HCT116 (cell line): ENCODE measurements around the gene CDYL2. TPM values are rescaled to one million over a fixed set of nuclear protein-coding genes. Genes with fewer than 3 reads are reported as not detected.

Experiments
- ATAC-seq: fragments of 200-7000 bp; cut with Tn5 transposase; 2 replicates; pipeline ENCODE4 v1.9.1; 2020; ENCODE audit warnings: mild to moderate bottlenecking, moderate library complexity
- BruUV-seq: library from RNA; stranded (reverse); fragments of 400-500 nt; replicated peaks from 2 replicates; lab custom pipeline; 2021; lab: Mats Ljungman, UMichigan
- CTCF ChIA-PET: fragments of 300-600 bp; sonication (Branson Sonifier 250); formaldehyde crosslinking; loops from one replicate; lab custom pipeline; 2021; ENCODE audit warnings: antibody characterized with exemption; lab: Charles Lee
- POLR2A ChIA-PET: fragments of 300-600, 350-600 bp; sonication (Branson Sonifier 250); formaldehyde crosslinking; loops from one replicate; lab custom pipeline; 2021; ENCODE audit warnings: antibody characterized with exemption; lab: Charles Lee
- RAD21 ChIA-PET, 2 experiments: fragments of 300-600 bp; sonication (Branson Sonifier 250); formaldehyde crosslinking; loops; one replicate each; lab custom pipeline; 2023; ENCODE audit warnings: low total read pairs in 2 of 2; ENCODE audit not compliant: uncharacterized antibody in 2 of 2, unreplicated experiment in 2 of 2, low non-redundant PET in 1 of 2; lab: Charles Lee
- DNase-seq: peaks from one replicate; pipeline ENCODE4 v3.0.0-alpha.2; 2010; ENCODE audit warnings: low read depth, low spot score
- H2AFZ ChIP-seq: fragments of 200-600 bp; shearing (Covaris generic), sonication (generic); 2 replicates; pipeline ENCODE4 v1.6.1; 2017; ENCODE audit warnings: low read depth, mixed run types, mixed read lengths, antibody characterized with exemption, low read length; ENCODE audit not compliant: poor library complexity, severe bottlenecking
- H3K27ac ChIP-seq: 2 replicates; pipeline ENCODE4 v1.5.1; 2012; ENCODE audit warnings: low read depth, low read length
- H3K27me3 ChIP-seq: fragments of 200-600 bp; sonication (generic); 2 replicates; pipeline ENCODE4 v1.6.1; 2016; ENCODE audit warnings: mixed run types, low read length, mixed read lengths; ENCODE audit not compliant: insufficient read depth
- H3K36me3 ChIP-seq, 2 experiments: fragments of 200-500 bp in 1 of 2; fragments of 200-600 bp in 1 of 2; sonication (Bioruptor generic) in 1 of 2; sonication (generic) in 1 of 2; 2 replicates each; pipeline versions ENCODE4 v1.5.1 to v1.6.1; 2014 to 2016; ENCODE audit warnings: low read length in 2 of 2, inconsistent platforms in 1 of 2, mixed read lengths in 1 of 2, mixed run types in 1 of 2; ENCODE audit not compliant: insufficient read depth in 2 of 2, control insufficient read depth in 1 of 2
- H3K4me1 ChIP-seq, 2 experiments: fragments of 200-600 bp in 1 of 2; sonication (generic) in 1 of 2; 2 replicates each; pipeline versions ENCODE4 v1.5.1 to v1.6.1; 2012 to 2017; ENCODE audit warnings: low read length in 2 of 2, inconsistent platforms in 1 of 2, mild to moderate bottlenecking in 1 of 2, mixed read lengths in 1 of 2, mixed run types in 1 of 2, moderate library complexity in 1 of 2; ENCODE audit not compliant: insufficient read depth in 2 of 2, control insufficient read depth in 1 of 2
- H3K4me2 ChIP-seq: fragments of 200-600 bp; sonication (generic); 2 replicates; pipeline ENCODE4 v1.6.1; 2017; ENCODE audit warnings: mixed run types, low read length, mixed read lengths
- H3K4me3 ChIP-seq, 2 experiments: fragments of 200-600 bp in 1 of 2; sonication (generic) in 1 of 2; replicated peaks in 1 of 2; 2 replicates each; pipeline ENCODE4 v1.5.1; 2011 to 2016; ENCODE audit warnings: low read length in 2 of 2, control low read depth in 1 of 2, low read depth in 1 of 2, mild to moderate bottlenecking in 1 of 2, mixed read lengths in 1 of 2, mixed run types in 1 of 2
- H3K79me2 ChIP-seq: fragments of 200-600 bp; sonication (generic); 2 replicates; pipeline ENCODE4 v1.6.1; 2017; ENCODE audit warnings: mild to moderate bottlenecking, mixed run types, low read length, moderate library complexity, mixed read lengths; ENCODE audit not compliant: insufficient read depth
- H3K9ac ChIP-seq: fragments of 200-600 bp; sonication (generic); 2 replicates; pipeline ENCODE4 v1.6.1; 2016; ENCODE audit warnings: low read length, mixed read lengths
- H3K9me2 ChIP-seq: fragments of 200-600 bp; sonication (generic), shearing (Covaris generic); 2 replicates; pipeline ENCODE4 v1.6.1; 2017; ENCODE audit warnings: mixed run types, mild to moderate bottlenecking, moderate library complexity; ENCODE audit not compliant: insufficient read depth
- H3K9me3 ChIP-seq, 2 experiments: fragments of 200-500 bp in 1 of 2; fragments of 200-600 bp in 1 of 2; sonication (Bioruptor generic) in 1 of 2; sonication (generic) in 1 of 2; 2 replicates each; pipeline ENCODE4 v1.6.1; 2014 to 2017; ENCODE audit warnings: low read length in 2 of 2, mixed read lengths in 2 of 2, inconsistent platforms in 1 of 2, low read depth in 1 of 2, mild to moderate bottlenecking in 1 of 2, mixed run types in 1 of 2, moderate library complexity in 1 of 2; ENCODE audit not compliant: control insufficient read depth in 1 of 2, insufficient read depth in 1 of 2
- H4K20me1 ChIP-seq: fragments of 200-600 bp; sonication (generic), shearing (Covaris generic); 2 replicates; pipeline ENCODE4 v1.6.1; 2017; ENCODE audit warnings: mixed run types, mild to moderate bottlenecking, moderate library complexity; ENCODE audit not compliant: insufficient read depth
- CEBPB ChIP-seq: IDR thresholded peaks from 2 replicates; pipeline ENCODE4 v1.6.1; 2012; ENCODE audit warnings: low read depth
- CTCF ChIP-seq, 3 experiments: fragments of 200-600 bp in 1 of 3; sonication (generic) in 1 of 3; IDR thresholded peaks in 2 of 3; conservative IDR thresholded peaks in 1 of 3; 2 replicates each; pipeline ENCODE4 v1.5.1; 2012 to 2017; ENCODE audit warnings: low read depth in 2 of 3, low read length in 2 of 3, antibody characterized with exemption in 1 of 3, borderline replicate concordance in 1 of 3, control low read depth in 1 of 3, mild to moderate bottlenecking in 1 of 3, mixed read lengths in 1 of 3, mixed run types in 1 of 3, moderate library complexity in 1 of 3; ENCODE audit not compliant: insufficient read depth in 1 of 3
- EZH2phosphoT487 ChIP-seq: fragments of 200-600 bp; IDR thresholded peaks from 2 replicates; pipeline ENCODE4 v1.6.1; 2018; ENCODE audit warnings: antibody characterized with exemption, borderline replicate concordance
- FOSL1 ChIP-seq: IDR thresholded peaks from 2 replicates; pipeline ENCODE4 v1.6.1; 2012; ENCODE audit warnings: low read depth
- JUND ChIP-seq: IDR thresholded peaks from 2 replicates; pipeline ENCODE4 v1.6.1; 2012
- POLR2AphosphoS5 ChIP-seq: IDR thresholded peaks from 2 replicates; pipeline ENCODE4 v1.6.1; 2011; ENCODE audit warnings: mild to moderate bottlenecking, low read depth, low read length, moderate library complexity
- RAD21 ChIP-seq: IDR thresholded peaks from 2 replicates; pipeline ENCODE4 v1.6.1; 2012; ENCODE audit warnings: low read depth, mild to moderate bottlenecking
- SRF ChIP-seq: IDR thresholded peaks from 2 replicates; pipeline ENCODE4 v1.6.1; 2012; ENCODE audit warnings: low read depth
- YY1 ChIP-seq: IDR thresholded peaks from 2 replicates; pipeline ENCODE4 v1.6.1; 2011; ENCODE audit warnings: low read length, low read depth, moderate library complexity, mild to moderate bottlenecking; ENCODE audit not compliant: insufficient replicate concordance; ENCODE audit errors: extremely low read depth
- ZBTB33 ChIP-seq: IDR thresholded peaks from 2 replicates; pipeline ENCODE4 v1.6.1; 2011; ENCODE audit warnings: mild to moderate bottlenecking, low read length, moderate library complexity; ENCODE audit not compliant: insufficient replicate concordance; ENCODE audit errors: extremely low read depth
- ZNF274 ChIP-seq: fragments of 200-500 bp; sonication (Bioruptor generic); IDR thresholded peaks from 2 replicates; pipeline ENCODE4 v1.6.1; 2014; ENCODE audit warnings: mild to moderate bottlenecking, low read depth, low read length, inconsistent platforms
- intact Hi-C: fragments of 100-400 bp; cut with micrococcal nuclease; formaldehyde crosslinking; loops from 2 replicates; pipeline ENCODE4 v1.10.0; 2022
- total RNA-seq: library from RNA; stranded (reverse); gene quantifications from one replicate; pipeline ENCODE4 v1.2.1, GENCODE V29; 2021; ENCODE audit not compliant: unreplicated experiment
- TF ChIP-seq, protein P1 (sequence below): IDR thresholded peaks from 2 replicates; pipeline ENCODE4 v1.6.1; 2012
- TF ChIP-seq, protein P2 (sequence below): IDR thresholded peaks from 2 replicates; pipeline ENCODE4 v1.6.1; 2012; ENCODE audit warnings: low read depth

Gene CDYL2
- total RNA-seq, 1 experiment from 2014 or later = 0.10 TPM

DNA sequence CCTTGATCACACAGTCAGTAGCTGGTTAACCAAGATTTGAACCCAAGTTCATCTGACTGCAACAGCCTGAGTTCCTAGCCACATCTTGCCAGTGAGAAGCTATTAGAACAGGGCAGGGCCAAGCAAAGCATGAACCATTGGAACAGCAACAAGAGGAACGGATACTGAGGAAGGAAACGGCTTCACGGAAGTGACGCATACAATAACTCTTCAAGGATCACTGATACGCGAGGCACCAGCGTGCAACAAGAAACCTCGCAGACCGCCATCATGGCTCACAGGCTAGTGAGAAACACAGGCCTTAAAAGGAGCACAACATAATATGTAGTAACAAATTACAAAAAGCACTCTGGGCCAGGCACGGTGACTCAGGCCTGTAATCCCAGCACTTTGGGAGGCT, 114.9 kb downstream of the CDYL2 start:
- Histone ChIP-seq H2AFZ (no peak overlapping the region), H3K27ac (no peak overlapping the region), H3K9me3 (no peaks in the 10 kb centered on the region; a peak in 1 of 4 replicates), H3K4me3 (no peak overlapping the region), H3K27me3 (no peaks in the 10 kb centered on the region), H3K79me2 (no peaks in the 10 kb centered on the region), H4K20me1 (no peaks in the 10 kb centered on the region), H3K4me1 (no peaks in the 10 kb centered on the region), H3K9me2 (no peaks in the 10 kb centered on the region), H3K9ac (no peak overlapping the region), H3K4me2 (no peak overlapping the region), H3K36me3 (no peaks in the 10 kb centered on the region)
- ChIA-PET CTCF (no interaction called here), POLR2A (no interaction called here), RAD21 (no interaction called here)
- DNase-seq (no peak), ATAC-seq (no peak)
- no TSS peak for BruUV-seq
- intact Hi-C loops = no loop called here
- TF ChIP-seq SRF (no peak), POLR2AphosphoS5 (no peak), YY1 (no peak), JUND (no peak), RAD21 (no peak)

GRCh38 chr16:80687606-80688005, 116.8 kb downstream of the CDYL2 start:
- H3K79me2 ChIP-seq = no peaks in the 10 kb centered on the region
- TF ChIP-seq EZH2phosphoT487 = no peak
- no peak for TF ChIP-seq ZBTB33
- TF ChIP-seq, protein P1, sequence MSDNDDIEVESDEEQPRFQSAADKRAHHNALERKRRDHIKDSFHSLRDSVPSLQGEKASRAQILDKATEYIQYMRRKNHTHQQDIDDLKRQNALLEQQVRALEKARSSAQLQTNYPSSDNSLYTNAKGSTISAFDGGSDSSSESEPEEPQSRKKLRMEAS = no peak
- no peak for TF ChIP-seq SRF
- TF ChIP-seq FOSL1 = no peak
- TF ChIP-seq, protein P2, sequence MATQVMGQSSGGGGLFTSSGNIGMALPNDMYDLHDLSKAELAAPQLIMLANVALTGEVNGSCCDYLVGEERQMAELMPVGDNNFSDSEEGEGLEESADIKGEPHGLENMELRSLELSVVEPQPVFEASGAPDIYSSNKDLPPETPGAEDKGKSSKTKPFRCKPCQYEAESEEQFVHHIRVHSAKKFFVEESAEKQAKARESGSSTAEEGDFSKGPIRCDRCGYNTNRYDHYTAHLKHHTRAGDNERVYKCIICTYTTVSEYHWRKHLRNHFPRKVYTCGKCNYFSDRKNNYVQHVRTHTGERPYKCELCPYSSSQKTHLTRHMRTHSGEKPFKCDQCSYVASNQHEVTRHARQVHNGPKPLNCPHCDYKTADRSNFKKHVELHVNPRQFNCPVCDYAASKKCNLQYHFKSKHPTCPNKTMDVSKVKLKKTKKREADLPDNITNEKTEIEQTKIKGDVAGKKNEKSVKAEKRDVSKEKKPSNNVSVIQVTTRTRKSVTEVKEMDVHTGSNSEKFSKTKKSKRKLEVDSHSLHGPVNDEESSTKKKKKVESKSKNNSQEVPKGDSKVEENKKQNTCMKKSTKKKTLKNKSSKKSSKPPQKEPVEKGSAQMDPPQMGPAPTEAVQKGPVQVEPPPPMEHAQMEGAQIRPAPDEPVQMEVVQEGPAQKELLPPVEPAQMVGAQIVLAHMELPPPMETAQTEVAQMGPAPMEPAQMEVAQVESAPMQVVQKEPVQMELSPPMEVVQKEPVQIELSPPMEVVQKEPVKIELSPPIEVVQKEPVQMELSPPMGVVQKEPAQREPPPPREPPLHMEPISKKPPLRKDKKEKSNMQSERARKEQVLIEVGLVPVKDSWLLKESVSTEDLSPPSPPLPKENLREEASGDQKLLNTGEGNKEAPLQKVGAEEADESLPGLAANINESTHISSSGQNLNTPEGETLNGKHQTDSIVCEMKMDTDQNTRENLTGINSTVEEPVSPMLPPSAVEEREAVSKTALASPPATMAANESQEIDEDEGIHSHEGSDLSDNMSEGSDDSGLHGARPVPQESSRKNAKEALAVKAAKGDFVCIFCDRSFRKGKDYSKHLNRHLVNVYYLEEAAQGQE = no peak
- no peak for TF ChIP-seq ZNF274
- no peak for TF ChIP-seq CTCF (IDR thresholded peaks at IDR 0.05 in 2 of 3, conservative IDR thresholded peaks at IDR 0.05 in 1 of 3; ENCODE audit: borderline replicate concordance in 1 of 3, insufficient read depth in 1 of 3, low read depth in 2 of 3, low read length in 2 of 3)
- TF ChIP-seq CEBPB = no peak

More at GRCh38 chr16:80687606-80688005, 116.8 kb downstream of the CDYL2 start:
- DNase-seq = no peak
- Histone ChIP-seq H3K4me3 (no peak overlapping the region), H3K4me2 (no peak overlapping the region), H3K27ac (no peak overlapping the region), H3K27me3 (no peaks in the 10 kb centered on the region), H3K9ac (no peak overlapping the region), H4K20me1 (no peaks in the 10 kb centered on the region), H3K9me3 (no peaks in the 10 kb centered on the region; a peak in 1 of 4 replicates), H3K4me1 (no peaks in the 10 kb centered on the region), H3K9me2 (no peaks in the 10 kb centered on the region), H3K36me3 (no peaks in the 10 kb centered on the region), H2AFZ (no peak overlapping the region)
- intact Hi-C loops = no loop called here
- BruUV-seq = no TSS peak
- RAD21 ChIA-PET = no interaction called here
- no peak for ATAC-seq
- POLR2A ChIA-PET = no interaction called here
- CTCF ChIA-PET = no interaction called here
